ENCODE data around the gene FAM124A.

GRCh38 chr13:51303882-51304281 is 81.7 kb downstream of the FAM124A start:
- TF ChIP-seq SIN3A (IDR thresholded peaks at IDR 0.05; ENCODE audit: low read depth, low read length) (no peak), SUZ12 (IDR thresholded peaks at IDR 0.05; ENCODE audit: unreplicated experiment) (no peak), HDGF (IDR thresholded peaks at IDR 0.05) (no peak), RBBP5 (conservative IDR thresholded peaks at IDR 0.05) (no peak)

Data from GM12878 (cell line).